ENCODE results near the gene JPH4. TPM values are rescaled to one million over a fixed set of nuclear protein-coding genes. Genes with fewer than 3 reads are reported as not detected.
"Not testable (repeated sequence)": the region's sequence is repeated elsewhere in the genome, so short reads cannot be mapped to it uniquely, and the experiment has no call there.

The JPH4 gene
- total and polyA plus RNA-seq, 3 donors from 2014 or later, result 3.4 to 3.9 (median 3.6) TPM

DNA sequence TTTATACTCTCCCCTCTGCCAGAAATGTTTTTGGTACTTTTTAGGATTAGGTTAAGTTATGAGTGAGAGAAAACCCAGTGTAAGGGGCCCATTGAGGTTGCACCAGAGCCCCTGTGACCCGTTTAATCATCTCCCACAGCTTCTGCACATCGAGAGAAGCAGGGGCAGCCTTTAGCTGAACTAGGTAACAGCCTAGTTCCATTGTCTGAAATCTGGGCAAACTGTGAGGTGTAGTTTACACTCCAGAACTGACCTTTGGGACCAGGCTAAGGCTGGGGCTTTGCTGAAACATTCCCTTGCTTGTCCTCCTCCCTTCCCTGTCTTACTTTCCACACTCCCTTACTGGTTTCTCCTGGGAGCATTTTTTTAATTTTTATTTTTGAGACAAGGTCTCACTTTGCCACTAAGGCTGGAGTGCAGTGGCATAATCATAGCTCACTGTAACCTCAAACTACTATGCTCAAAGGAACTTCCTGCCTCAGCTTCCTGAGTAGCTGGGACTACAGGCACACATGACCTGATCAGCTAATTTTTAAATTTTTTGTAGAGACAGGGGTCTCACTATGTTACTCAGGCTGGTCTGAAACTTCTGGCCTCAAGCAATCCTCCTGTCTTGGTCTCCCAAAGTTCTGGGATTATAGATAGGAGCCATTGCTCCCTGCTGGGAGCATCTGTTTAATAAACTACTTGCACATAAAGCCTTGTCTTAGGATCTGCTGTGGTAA is 31.7 kb upstream of the JPH4 start:
- DNase-seq, result no peak
- 82 to 87% methylated on average over 2 of the region's 2 CpGs for WGBS, 2 donors

DNA sequence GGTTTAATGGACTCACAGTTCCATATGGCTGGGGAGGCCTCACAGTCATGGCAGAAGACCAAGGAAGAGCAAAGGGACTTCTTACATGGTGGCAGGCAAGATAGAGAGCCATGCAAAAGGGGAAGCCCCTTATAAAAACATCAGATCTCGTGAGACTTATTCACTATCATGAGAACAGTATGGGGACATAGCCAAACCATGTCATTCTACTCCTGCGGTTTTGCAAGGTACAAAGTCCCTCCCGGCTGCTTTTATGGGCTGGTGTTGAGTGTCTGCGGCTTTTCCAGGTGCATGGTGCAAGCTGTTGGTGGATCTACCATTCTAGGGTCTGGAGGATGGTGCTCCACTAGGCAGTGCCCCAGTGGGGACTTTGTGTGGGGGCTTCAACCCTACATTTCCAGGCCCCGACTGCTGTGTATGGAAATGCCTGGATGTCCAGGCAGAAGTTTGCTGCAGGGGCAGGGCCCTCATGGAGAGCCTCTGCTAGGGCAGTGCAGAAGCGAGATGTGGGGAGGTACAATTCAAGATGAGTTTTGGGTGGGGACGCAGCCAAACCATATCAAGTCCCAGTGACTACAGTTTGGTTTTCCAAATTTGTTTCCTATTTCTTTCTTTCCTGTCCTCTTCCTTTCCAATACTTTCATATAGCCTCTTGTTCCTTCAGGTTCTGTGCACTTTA is 31.0 kb upstream of the JPH4 start:
- DNase-seq; H3K27ac ChIP-seq; H3K4me1 ChIP-seq; H3K27me3 ChIP-seq; H3K9me3 ChIP-seq; H3K36me3 ChIP-seq (ENCODE audit: low read depth, missing control alignments); intact Hi-C loops (cut with DNase I; ENCODE audit: low total_unique reads); H3K4me3 ChIP-seq: not testable (repeated sequence)
- 60 to 64% methylated on average over 7 of the region's 7 CpGs for WGBS, 2 donors

More for the DNA sequence above, 31.7 kb upstream of the JPH4 start:
- Histone ChIP-seq H3K36me3 (ENCODE audit: low read depth, missing control alignments) (no peaks in the 10 kb centered on the region), H3K27ac (no peak overlapping the region), H3K4me1 (no peaks in the 10 kb centered on the region), H3K9me3 (no peaks in the 10 kb centered on the region), H3K4me3 (no peak overlapping the region), H3K27me3 (no peaks in the 10 kb centered on the region)
- intact Hi-C loops (cut with DNase I; ENCODE audit: low total_unique reads), result no loop called here
- TF ChIP-seq, protein P1, sequence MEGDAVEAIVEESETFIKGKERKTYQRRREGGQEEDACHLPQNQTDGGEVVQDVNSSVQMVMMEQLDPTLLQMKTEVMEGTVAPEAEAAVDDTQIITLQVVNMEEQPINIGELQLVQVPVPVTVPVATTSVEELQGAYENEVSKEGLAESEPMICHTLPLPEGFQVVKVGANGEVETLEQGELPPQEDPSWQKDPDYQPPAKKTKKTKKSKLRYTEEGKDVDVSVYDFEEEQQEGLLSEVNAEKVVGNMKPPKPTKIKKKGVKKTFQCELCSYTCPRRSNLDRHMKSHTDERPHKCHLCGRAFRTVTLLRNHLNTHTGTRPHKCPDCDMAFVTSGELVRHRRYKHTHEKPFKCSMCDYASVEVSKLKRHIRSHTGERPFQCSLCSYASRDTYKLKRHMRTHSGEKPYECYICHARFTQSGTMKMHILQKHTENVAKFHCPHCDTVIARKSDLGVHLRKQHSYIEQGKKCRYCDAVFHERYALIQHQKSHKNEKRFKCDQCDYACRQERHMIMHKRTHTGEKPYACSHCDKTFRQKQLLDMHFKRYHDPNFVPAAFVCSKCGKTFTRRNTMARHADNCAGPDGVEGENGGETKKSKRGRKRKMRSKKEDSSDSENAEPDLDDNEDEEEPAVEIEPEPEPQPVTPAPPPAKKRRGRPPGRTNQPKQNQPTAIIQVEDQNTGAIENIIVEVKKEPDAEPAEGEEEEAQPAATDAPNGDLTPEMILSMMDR (IDR thresholded peaks at IDR 0.05), result no peak
- TF ChIP-seq POLR2A (IDR thresholded peaks at IDR 0.05), result no peak

DNA sequence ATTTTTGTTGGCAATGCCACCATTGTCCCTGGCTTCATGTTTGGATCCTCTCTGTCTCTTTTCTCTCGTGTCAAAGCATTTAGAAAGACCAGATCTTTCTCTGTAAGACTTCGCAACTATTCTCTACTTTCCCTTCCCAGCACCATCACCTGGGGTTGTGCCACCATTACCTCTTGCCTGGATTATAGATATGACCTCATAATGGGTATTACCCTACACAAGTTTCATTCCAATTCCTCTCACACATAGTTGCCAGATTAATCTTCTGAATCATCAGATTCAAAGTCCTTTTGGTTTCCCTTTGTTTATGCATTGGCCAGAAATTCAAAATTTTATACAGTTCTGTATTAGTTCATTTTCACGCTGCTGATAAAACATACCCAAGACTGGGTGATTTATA is 30.4 kb upstream of the JPH4 start:
- H3K36me3 ChIP-seq (ENCODE audit: low read depth, missing control alignments), result no peaks in the 10 kb centered on the region
- TF ChIP-seq, protein P1 (IDR thresholded peaks at IDR 0.05), result no peak
- TF ChIP-seq POLR2A (IDR thresholded peaks at IDR 0.05), result no peak
- no peaks in the 10 kb centered on the region for H3K27me3 ChIP-seq
- no peak overlapping the region for H3K4me3 ChIP-seq
- no peak for DNase-seq
- H3K27ac ChIP-seq, result no peak overlapping the region
- intact Hi-C loops (cut with DNase I; ENCODE audit: low total_unique reads), result no loop called here
- no peaks in the 10 kb centered on the region for H3K9me3 ChIP-seq
- WGBS, 2 donors, result 91 to 98% methylated on average over 3 of the region's 3 CpGs
- no peaks in the 10 kb centered on the region for H3K4me1 ChIP-seq

DNA sequence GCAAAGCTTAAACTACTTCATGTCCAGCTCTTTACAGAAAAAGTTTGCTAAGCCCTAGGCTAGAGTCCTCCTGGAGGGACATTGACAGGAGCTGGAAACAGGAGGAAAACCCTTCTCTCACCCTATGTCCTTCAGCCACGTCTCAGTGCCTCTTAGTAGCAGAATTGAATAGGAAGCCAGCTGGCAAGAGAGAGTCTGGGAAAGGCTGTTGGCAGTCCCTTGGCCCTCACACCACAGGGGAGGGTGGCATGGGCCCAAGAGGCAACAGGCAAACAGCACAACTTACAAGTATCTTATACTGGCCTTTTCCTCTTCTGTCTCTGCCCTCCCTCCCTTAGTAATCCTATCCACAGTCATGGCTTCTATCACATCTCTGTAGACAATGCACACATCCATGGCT is 29.9 kb upstream of the JPH4 start:
- no peak for TF ChIP-seq POLR2A (IDR thresholded peaks at IDR 0.05)
- TF ChIP-seq, protein P1 (IDR thresholded peaks at IDR 0.05), result no peak
- no peaks in the 10 kb centered on the region for H3K27me3 ChIP-seq
- no peak for DNase-seq
- H3K9me3 ChIP-seq, result no peaks in the 10 kb centered on the region
- H3K27ac ChIP-seq, result no peak overlapping the region
- no peak overlapping the region for H3K4me3 ChIP-seq
- intact Hi-C loops (cut with DNase I; ENCODE audit: low total_unique reads), result no loop called here
- 33 to 38% methylated on average over 1 of the region's 1 CpG for WGBS, 2 donors
- no peaks in the 10 kb centered on the region for H3K36me3 ChIP-seq (ENCODE audit: low read depth, missing control alignments)
- no peaks in the 10 kb centered on the region for H3K4me1 ChIP-seq

DNA sequence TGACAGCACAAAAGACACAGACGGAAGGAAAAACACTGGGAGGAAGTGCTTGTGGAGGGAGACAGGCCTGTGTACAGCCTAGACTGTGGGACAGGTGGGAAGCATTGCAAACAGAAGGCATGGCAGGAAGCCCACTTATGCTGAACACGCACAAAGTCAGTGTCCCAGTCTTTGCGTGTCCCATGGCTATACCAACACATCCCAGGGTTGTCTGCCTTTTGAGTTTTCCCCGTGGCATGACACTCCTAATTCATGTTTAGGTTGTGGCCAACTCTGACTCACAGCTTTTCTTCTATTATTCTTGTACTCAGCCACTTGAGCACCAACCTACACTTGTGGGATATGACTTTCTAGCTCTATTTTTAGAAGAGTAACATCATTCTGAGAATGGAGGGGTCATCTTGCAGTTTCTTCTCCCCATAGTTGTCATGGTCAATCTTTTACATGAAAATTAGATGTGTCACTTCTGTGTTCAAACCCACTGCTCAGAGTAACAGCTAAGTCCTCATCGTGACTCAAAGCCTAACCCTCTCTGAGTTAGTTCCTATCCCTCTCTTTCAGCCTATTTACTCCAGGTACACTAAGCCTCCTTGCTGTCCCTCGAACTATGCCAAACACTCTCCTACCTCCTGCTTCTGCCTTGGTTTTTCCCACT is 27.5 kb upstream of the JPH4 start:
- no peak overlapping the region for H3K27ac ChIP-seq
- TF ChIP-seq, protein P1 (IDR thresholded peaks at IDR 0.05), result no peak
- no peak for TF ChIP-seq POLR2A (IDR thresholded peaks at IDR 0.05)
- no peaks in the 10 kb centered on the region for H3K4me1 ChIP-seq
- no peaks in the 10 kb centered on the region for H3K36me3 ChIP-seq (ENCODE audit: low read depth, missing control alignments)
- DNase-seq, result no peak
- 85 to 87% methylated on average over 6 of the region's 6 CpGs for WGBS, 2 donors
- H3K9me3 ChIP-seq, result no peaks in the 10 kb centered on the region
- intact Hi-C loops (cut with DNase I; ENCODE audit: low total_unique reads), result no loop called here
- no peak overlapping the region for H3K4me3 ChIP-seq
- no peaks in the 10 kb centered on the region for H3K27me3 ChIP-seq
